ACC112 (cell line): Measurements from ENCODE around the gene C1QTNF8.

Experiments
- H2AFZ ChIP-seq: fragments of 200-600 bp; sonication (generic); one replicate; pipeline ENCODE4 v1.6.0; 2017; ENCODE audit warnings: antibody characterized with exemption, low read length; ENCODE audit not compliant: unreplicated experiment
- H3K27ac ChIP-seq: fragments of 200-600 bp; sonication (generic); 2 replicates; pipeline ENCODE4 v1.5.1; 2014; ENCODE audit warnings: low read depth, mild to moderate bottlenecking, antibody characterized with exemption, low read length, moderate library complexity
- H3K27me3 ChIP-seq: fragments of 200-600 bp; sonication (generic); 2 replicates; pipeline ENCODE4 v1.6.1; 2014; ENCODE audit warnings: mild to moderate bottlenecking, antibody characterized with exemption, low read length, moderate library complexity, mixed read lengths; ENCODE audit not compliant: insufficient read depth
- H3K36me3 ChIP-seq: fragments of 200-600 bp; sonication (generic); 2 replicates; pipeline ENCODE4 v1.6.1; 2016; ENCODE audit warnings: mild to moderate bottlenecking, antibody characterized with exemption, low read length, moderate library complexity, mixed read lengths; ENCODE audit not compliant: insufficient read depth
- H3K4me1 ChIP-seq: fragments of 200-600 bp; sonication (generic); one replicate; pipeline ENCODE4 v1.6.1; 2016; ENCODE audit warnings: low read length, mixed read lengths; ENCODE audit not compliant: insufficient read depth, unreplicated experiment, control insufficient read depth
- H3K4me3 ChIP-seq: fragments of 200-600 bp; sonication (generic); 2 replicates; pipeline ENCODE4 v1.5.1; 2014; ENCODE audit warnings: mild to moderate bottlenecking, low read depth, low read length
- H3K79me2 ChIP-seq: fragments of 200-600 bp; sonication (generic); one replicate; pipeline ENCODE4 v1.6.0; 2016; ENCODE audit warnings: low read length; ENCODE audit not compliant: control insufficient read depth, unreplicated experiment, insufficient read depth

The C1QTNF8 gene

DNA sequence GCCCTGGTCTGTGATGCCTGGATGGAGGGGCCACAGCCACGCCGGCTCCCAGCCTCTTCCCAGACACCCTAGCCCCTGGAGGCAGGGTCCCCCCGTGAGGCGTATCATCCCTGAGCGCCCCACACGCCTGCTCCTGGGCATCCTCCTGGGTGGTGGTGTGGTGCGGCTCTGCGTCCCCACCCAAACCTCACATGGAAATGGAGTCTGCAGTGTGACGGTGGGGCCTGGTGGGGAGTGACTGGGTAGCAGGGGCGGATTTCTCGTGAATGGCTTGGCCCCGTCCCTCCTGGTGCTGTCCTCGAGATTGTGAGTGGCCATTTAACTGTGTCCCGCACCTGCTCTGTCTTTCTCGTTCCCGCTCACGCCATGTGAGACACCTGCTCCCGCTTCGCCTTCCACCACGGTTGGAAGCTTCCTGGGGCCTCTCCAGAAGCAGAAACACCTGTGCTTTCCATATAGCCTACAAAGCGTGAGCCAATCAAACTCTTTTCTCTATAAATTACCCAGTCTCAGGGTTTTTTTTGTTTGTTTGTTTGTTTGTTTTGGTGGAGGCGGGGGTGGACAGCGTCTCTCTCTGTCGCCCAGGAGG, 29.4 kb downstream of the C1QTNF8 start:
- Histone ChIP-seq H3K4me3 (no peak overlapping the region), H3K27me3 (peaks cover 74% of the 10 kb centered on the region), H3K27ac (no peak overlapping the region), H3K79me2 (no peaks in the 10 kb centered on the region), H3K36me3 (no peaks in the 10 kb centered on the region), H3K4me1 (no peaks in the 10 kb centered on the region), H2AFZ (no peak overlapping the region)

DNA sequence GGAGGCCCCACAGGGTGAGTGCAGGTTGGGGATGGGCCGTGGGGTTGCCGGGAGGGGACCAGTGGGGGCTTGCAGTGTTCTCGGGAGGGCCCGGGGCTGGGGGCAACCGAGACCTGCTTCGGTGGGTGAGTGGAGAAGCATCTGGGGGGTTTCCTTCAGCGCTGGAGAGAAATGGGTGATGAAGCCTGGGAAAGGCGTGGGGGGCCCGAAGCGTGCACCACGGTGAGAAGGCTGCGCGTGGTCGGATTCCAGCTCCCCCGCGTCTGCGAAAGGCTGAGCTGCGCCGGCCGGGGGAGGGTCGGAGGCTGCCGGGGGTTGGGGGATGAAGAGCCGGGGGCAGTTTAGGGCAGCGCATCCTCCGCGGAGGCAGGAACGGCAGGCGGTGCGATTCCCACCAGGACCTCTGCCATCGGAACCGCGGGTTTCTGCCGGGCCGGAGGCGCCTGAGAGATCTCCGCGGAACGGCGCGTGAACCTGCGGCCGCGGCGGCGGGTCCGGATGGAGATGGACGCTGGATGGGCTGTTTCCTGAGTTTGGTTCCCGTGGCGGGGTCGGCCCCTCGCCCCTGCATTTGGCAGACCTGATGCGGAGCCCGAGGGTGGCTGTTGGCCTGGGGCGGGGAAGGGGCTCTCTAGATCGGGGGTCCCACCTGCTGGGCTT, 30.4 kb downstream of the C1QTNF8 start:
- peaks cover 64% of the 10 kb centered on the region for H3K27me3 ChIP-seq

DNA sequence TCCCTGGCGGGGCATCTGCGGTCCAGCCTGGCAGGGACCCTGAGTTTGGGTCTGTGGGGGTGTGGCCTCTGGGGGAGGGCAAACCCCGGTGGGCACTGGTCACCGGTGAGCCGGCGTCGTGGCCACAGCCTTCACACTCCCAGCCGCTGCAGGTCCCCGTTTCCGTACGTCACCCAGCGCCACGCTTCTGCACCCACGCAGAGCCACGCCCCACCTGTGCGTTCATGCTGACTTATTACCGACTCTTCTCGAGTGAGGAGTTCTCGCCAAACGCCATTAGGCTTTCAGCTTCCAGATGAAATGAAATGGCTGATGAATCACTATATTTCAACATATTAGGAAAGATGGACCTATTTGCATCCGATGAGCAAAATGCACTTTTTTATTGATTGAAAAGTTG, 32.3 kb downstream of the C1QTNF8 start:
- H3K79me2 ChIP-seq, result no peaks in the 10 kb centered on the region
- H3K27me3 ChIP-seq, result peaks cover 47% of the 10 kb centered on the region
- no peak overlapping the region for H3K27ac ChIP-seq
- H3K4me1 ChIP-seq, result no peaks in the 10 kb centered on the region
- H3K36me3 ChIP-seq, result no peaks in the 10 kb centered on the region
- H2AFZ ChIP-seq, result no peak overlapping the region
- no peak overlapping the region for H3K4me3 ChIP-seq

More for the DNA sequence above, 30.4 kb downstream of the C1QTNF8 start:
- Histone ChIP-seq H2AFZ (no peak overlapping the region), H3K4me3 (no peak overlapping the region), H3K36me3 (no peaks in the 10 kb centered on the region), H3K4me1 (no peaks in the 10 kb centered on the region), H3K79me2 (no peaks in the 10 kb centered on the region), H3K27ac (no peak overlapping the region)

DNA sequence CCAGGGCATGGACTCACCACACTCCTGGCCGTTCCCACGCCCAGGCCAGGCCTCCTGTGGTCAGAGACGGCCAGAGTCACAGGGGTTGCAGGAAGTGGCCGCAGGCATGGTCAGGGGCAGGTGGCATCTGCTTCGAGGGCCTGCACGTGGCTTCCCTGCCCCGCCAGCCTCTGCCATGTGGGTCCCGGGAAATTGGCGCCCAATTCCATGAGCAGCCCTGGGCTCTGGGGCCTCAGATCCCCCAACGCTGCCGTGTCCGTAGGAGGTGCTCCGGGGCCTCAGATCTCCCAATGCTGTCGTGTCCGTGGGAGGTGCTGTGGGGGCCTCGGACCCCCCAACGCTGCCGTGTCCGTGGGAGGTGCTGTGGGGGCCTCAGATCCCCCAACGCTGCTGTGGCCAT, 33.1 kb downstream of the C1QTNF8 start:
- H3K79me2 ChIP-seq, result no peaks in the 10 kb centered on the region
- peaks cover 42% of the 10 kb centered on the region for H3K27me3 ChIP-seq
- H2AFZ ChIP-seq, result no peak overlapping the region
- H3K36me3 ChIP-seq, result no peaks in the 10 kb centered on the region
- no peak overlapping the region for H3K4me3 ChIP-seq
- H3K4me1 ChIP-seq, result no peaks in the 10 kb centered on the region
- H3K27ac ChIP-seq, result no peak overlapping the region

DNA sequence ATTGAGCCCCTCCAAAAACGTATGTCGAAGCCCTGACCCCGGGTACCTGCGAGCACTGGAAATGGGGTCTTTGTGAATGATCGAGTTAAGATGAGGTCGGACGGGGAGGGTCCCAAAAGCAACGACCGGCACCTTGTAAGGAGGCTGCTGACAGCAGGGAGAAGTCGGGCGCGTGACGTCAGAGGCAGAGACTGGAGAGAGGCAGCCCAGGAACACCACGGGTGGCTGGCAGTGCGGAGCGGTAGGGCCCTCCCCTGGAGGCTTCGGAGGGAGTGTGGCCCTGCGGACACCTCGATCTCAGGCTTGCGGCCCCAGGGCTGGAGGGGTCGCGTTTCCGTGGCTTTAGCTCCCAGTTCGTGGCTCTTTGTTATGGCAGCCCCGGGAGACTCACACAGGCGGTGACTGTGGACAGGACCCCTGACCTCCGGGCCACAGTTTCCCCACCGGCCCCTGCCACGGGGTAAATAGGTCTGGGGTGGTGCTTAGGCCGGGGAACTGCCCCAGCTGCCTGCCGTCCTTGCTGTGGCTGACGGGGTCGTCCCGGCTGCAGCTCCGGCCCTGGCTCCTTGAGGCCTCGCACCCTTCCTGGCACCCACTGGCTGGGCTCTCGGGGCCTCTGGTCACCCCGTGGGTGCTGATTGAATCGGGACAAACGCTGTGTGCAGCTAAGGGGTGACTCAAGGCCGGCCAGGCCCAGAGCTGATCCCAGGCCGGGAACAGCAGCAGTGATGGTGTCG, 34.1 kb downstream of the C1QTNF8 start:
- Histone ChIP-seq H3K36me3 (no peaks in the 10 kb centered on the region), H3K27ac (no peak overlapping the region), H3K4me1 (no peaks in the 10 kb centered on the region), H3K79me2 (no peaks in the 10 kb centered on the region), H2AFZ (no peak overlapping the region), H3K4me3 (no peak overlapping the region), H3K27me3 (peaks cover 34% of the 10 kb centered on the region)

DNA sequence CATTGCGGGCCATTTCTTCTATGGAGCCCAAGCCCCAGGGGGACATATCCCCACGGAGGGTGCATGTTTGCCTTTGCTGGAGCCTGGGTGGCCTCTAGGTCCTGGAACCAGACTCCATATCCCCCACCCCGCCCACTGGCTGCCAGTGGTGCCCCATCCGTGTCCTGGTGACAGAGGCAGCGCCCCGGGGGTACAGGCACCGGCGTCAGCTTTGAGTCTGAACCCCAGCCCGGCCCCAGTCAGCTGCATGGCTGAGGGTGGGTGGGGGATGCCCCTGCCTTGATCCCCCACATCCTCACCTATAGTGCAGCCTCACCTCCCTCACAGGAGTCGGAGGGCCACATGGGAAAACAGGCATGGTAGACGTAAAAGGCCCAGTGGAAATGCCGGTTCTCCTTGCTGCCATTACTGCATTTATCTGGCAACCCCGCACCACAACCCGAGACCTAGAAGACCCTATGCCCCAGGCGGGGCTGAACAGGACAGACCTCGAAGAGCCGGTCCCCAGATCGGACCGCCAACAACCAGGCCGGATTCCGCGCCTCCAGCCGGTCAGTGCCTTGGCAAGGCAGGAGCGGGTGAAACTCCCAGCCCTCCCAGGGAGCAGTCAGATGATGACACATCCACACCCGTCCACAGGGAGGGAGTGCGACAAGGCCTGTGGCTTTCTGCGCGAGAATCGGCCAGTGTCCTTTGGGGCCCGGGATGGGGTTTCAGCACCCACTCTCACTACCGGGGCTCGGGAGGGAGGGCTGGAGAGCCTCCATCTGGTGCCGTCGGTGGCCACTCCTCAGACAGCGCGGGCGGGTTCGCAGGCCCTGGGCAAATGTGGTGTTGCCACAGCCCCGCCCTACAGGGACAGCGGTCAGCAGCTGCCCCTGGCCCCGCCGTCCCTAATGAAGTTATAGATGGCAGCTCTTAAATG, 35.4 kb downstream of the C1QTNF8 start:
- no peaks in the 10 kb centered on the region for H3K79me2 ChIP-seq
- no peak overlapping the region for H3K4me3 ChIP-seq
- no peaks in the 10 kb centered on the region for H3K36me3 ChIP-seq
- H3K27ac ChIP-seq, result no peak overlapping the region
- H3K27me3 ChIP-seq, result peaks cover 21% of the 10 kb centered on the region
- no peak overlapping the region for H2AFZ ChIP-seq
- H3K4me1 ChIP-seq, result no peaks in the 10 kb centered on the region

DNA sequence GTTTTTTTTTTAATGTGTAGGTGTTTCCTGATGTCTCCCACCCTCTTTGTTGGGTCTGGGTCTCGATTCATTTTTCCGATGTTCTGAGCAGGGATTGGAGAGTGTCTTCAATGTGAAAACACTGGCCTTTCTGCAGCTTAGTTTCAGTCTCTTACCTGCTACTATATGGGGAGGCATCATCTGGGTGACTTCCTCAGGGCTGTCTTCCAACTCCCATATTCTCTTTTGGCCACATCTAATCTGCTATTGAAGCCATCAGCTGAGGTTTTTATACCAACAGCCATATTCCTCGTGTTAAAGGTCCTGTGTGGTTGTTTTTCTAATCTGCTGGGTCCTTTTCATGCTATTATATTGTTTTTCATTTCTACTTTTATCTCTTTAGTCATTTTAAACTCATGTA, 36.7 kb downstream of the C1QTNF8 start:
- Histone ChIP-seq H3K4me3 (no peak overlapping the region), H3K4me1 (no peaks in the 10 kb centered on the region), H2AFZ (no peak overlapping the region), H3K79me2 (no peaks in the 10 kb centered on the region), H3K36me3 (no peaks in the 10 kb centered on the region), H3K27ac (no peak overlapping the region), H3K27me3 (peaks cover 7% of the 10 kb centered on the region)

DNA sequence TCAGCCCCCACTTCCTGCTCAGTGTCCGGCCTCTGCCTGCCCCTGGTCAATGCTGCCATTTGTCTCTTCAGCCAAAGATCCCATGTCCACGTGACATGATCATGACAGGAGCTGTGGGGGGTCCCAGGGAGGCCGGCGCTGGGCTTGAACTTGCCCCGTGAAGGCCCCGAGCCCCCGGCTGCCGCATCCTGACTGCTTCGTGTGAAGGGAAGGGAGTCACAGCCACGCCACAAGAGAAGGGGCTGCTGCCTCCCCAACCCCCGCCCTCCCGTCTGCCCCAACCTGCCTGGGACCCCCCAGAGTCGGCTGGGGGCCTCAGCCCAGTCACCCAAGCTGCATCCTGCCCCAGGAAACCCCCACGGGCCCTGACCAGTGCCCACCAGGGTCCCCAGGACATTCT, 37.8 kb downstream of the C1QTNF8 start:
- Histone ChIP-seq H3K4me1 (no peaks in the 10 kb centered on the region), H3K27me3 (no peaks in the 10 kb centered on the region), H3K4me3 (no peak overlapping the region), H2AFZ (no peak overlapping the region), H3K36me3 (no peaks in the 10 kb centered on the region), H3K79me2 (no peaks in the 10 kb centered on the region), H3K27ac (no peak overlapping the region)

DNA sequence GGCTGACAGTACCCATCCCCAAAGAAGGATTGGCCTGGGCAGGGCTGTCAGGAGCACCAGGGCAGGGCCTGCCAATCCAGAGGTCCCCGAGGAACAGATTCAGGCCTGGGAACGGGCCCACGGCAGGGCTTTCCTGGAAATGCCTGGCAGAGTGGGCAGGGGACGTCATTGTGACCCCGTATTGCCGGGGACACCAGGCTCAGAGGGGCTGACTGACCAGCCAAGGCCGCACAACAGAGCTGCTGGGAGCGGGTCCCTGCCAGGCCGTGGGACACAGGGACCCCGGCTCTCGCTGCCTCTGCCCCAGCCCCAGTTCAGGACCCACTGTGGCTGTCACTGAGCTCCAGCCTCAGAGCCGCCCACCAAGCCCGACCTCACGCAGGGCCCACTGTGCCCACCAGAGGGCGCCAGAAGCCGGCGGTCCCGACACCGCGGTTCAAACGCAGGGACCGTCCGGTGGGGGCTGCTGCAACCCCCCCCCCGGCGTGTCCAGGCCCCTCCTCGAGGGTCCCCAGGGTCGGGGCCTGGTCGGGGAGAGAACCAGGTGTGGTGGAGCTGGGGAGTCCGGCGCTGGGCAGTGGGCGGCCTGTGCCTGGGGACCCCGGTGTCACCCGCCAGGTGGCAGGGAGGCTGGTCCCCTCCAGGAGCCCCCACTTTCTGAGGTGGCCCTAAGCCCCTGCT, 38.7 kb downstream of the C1QTNF8 start:
- H3K27me3 ChIP-seq, result no peaks in the 10 kb centered on the region
- no peaks in the 10 kb centered on the region for H3K4me1 ChIP-seq
- no peaks in the 10 kb centered on the region for H3K36me3 ChIP-seq
- H2AFZ ChIP-seq, result no peak overlapping the region
- no peak overlapping the region for H3K27ac ChIP-seq
- no peaks in the 10 kb centered on the region for H3K79me2 ChIP-seq
- no peak overlapping the region for H3K4me3 ChIP-seq

DNA sequence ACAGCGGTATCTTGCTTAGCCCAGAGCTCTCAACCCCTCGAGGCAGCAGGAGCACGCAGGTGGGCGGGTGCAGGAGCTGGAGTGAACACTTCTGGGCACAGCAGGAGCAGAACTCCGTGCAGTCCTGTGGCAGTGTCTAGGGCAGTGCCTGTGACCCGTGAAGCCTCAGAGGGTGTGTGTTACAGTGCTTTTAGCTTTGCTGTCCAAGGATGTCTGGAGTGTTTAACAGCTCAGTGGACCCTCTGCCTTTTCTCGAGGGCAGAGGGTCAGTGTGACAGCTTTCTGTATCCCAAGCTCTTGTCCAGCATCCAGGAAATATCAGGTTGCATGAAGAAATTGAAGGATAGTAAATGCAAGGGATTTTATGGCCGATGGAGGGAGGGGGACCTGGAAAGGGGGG, 39.8 kb downstream of the C1QTNF8 start:
- Histone ChIP-seq H3K4me3 (no peak overlapping the region), H3K27ac (no peak overlapping the region), H2AFZ (no peak overlapping the region), H3K36me3 (no peaks in the 10 kb centered on the region), H3K27me3 (no peaks in the 10 kb centered on the region), H3K4me1 (no peaks in the 10 kb centered on the region), H3K79me2 (no peaks in the 10 kb centered on the region)
